A673 (cell line): ENCODE measurements around the gene CACNB1. TPM values are rescaled to one million over a fixed set of nuclear protein-coding genes. Genes with fewer than 3 reads are reported as not detected.

Experiments used
- BruUV-seq: library from RNA; stranded (reverse); fragments of 400-500 nt; replicated peaks from 2 replicates; lab custom pipeline; 2021; lab: Mats Ljungman, UMichigan
- CTCF ChIA-PET: fragments of 300-600 bp; sonication (Branson Sonifier 250); formaldehyde crosslinking; loops from one replicate; lab custom pipeline; 2022; ENCODE audit warnings: antibody characterized with exemption; lab: Charles Lee
- POLR2A ChIA-PET: fragments of 300-600 bp; sonication (Branson Sonifier 250); formaldehyde crosslinking; loops from one replicate; lab custom pipeline; 2022; ENCODE audit warnings: antibody characterized with exemption; ENCODE audit not compliant: low non-redundant PET; lab: Charles Lee
- DNase-seq: peaks from one replicate; pipeline ENCODE4 v3.0.0-alpha.2; 2015; ENCODE audit warnings: low spot score
- H3K27ac ChIP-seq: fragments of 200-600 bp; sonication (generic); 2 replicates; pipeline ENCODE4 v1.5.1; 2016; ENCODE audit warnings: mixed run types, low read depth, mild to moderate bottlenecking, mixed read lengths, antibody characterized with exemption, low read length; ENCODE audit not compliant: poor library complexity, severe bottlenecking
- H3K27me3 ChIP-seq: fragments of 200-600 bp; sonication (generic); replicated peaks from 2 replicates; pipeline ENCODE4 v1.6.1; 2017; ENCODE audit warnings: mixed run types, low read depth, mild to moderate bottlenecking, mixed read lengths, antibody characterized with exemption, low read length; ENCODE audit not compliant: insufficient read depth, poor library complexity
- H3K36me3 ChIP-seq: fragments of 200-600 bp; sonication (generic); 2 replicates; pipeline ENCODE4 v1.6.1; 2016; ENCODE audit warnings: mixed run types, mild to moderate bottlenecking, mixed read lengths, antibody characterized with exemption, low read length; ENCODE audit not compliant: insufficient read depth, poor library complexity, severe bottlenecking
- H3K4me1 ChIP-seq: fragments of 200-600 bp; sonication (generic); 2 replicates; pipeline ENCODE4 v1.6.1; 2017; ENCODE audit warnings: mixed run types, mild to moderate bottlenecking, mixed read lengths, antibody characterized with exemption, low read length; ENCODE audit not compliant: insufficient read depth, poor library complexity, severe bottlenecking
- H3K4me3 ChIP-seq: fragments of 200-600 bp; sonication (generic); 2 replicates; pipeline ENCODE4 v1.5.1; 2016; ENCODE audit warnings: low read depth, mixed run types, mild to moderate bottlenecking, mixed read lengths, low read length; ENCODE audit not compliant: poor library complexity, severe bottlenecking
- H3K9me3 ChIP-seq: fragments of 200-600 bp; sonication (generic); 2 replicates; pipeline ENCODE4 v1.6.1; 2016; ENCODE audit warnings: mixed run types, low read depth, mild to moderate bottlenecking, mixed read lengths, antibody characterized with exemption, low read length; ENCODE audit not compliant: poor library complexity, severe bottlenecking
- EZH2 ChIP-seq: fragments of 200-600 bp; sonication (generic); IDR thresholded peaks from 2 replicates; pipeline ENCODE4 v1.6.1; 2017; ENCODE audit warnings: borderline replicate concordance, low read depth, mild to moderate bottlenecking, mixed read lengths, antibody characterized with exemption, low read length; ENCODE audit not compliant: poor library complexity, severe bottlenecking
- intact Hi-C: fragments of 100-400 bp; cut with micrococcal nuclease; formaldehyde crosslinking; loops from one replicate; pipeline ENCODE4 v1.10.0; 2022; ENCODE audit not compliant: unreplicated experiment
- total RNA-seq: library from RNA; stranded (reverse); gene quantifications from 2 replicates; pipeline ENCODE4 v1.2.3, GENCODE V29; 2021
- TF ChIP-seq, protein P1 (sequence below): fragments of 300-800, 200-600 bp; sonication (generic); conservative IDR thresholded peaks from 2 replicates; pipeline ENCODE4 v1.5.1; 2017; ENCODE audit warnings: low read depth, mild to moderate bottlenecking, antibody characterized with exemption, low read length, moderate library complexity, mixed read lengths

Gene CACNB1
- total RNA-seq, 1 experiment from 2014 or later = 8.0 TPM

- ChIA-PET POLR2A (no interaction called here), CTCF (no interaction called here)
- Histone ChIP-seq H3K27ac (no peak overlapping the region), H3K4me1 (peaks cover 19% of the 10 kb centered on the region), H3K36me3 (no peaks in the 10 kb centered on the region), H3K27me3 (peaks cover 3% of the 10 kb centered on the region), H3K9me3 (no peaks in the 10 kb centered on the region), H3K4me3 (no peak overlapping the region)
- no TSS peak for BruUV-seq
- TF ChIP-seq EZH2 = no peak
- TF ChIP-seq, protein P1, sequence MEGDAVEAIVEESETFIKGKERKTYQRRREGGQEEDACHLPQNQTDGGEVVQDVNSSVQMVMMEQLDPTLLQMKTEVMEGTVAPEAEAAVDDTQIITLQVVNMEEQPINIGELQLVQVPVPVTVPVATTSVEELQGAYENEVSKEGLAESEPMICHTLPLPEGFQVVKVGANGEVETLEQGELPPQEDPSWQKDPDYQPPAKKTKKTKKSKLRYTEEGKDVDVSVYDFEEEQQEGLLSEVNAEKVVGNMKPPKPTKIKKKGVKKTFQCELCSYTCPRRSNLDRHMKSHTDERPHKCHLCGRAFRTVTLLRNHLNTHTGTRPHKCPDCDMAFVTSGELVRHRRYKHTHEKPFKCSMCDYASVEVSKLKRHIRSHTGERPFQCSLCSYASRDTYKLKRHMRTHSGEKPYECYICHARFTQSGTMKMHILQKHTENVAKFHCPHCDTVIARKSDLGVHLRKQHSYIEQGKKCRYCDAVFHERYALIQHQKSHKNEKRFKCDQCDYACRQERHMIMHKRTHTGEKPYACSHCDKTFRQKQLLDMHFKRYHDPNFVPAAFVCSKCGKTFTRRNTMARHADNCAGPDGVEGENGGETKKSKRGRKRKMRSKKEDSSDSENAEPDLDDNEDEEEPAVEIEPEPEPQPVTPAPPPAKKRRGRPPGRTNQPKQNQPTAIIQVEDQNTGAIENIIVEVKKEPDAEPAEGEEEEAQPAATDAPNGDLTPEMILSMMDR = no peak
- DNase-seq = no peak
- intact Hi-C loops = no loop called here
These were observed 31.9 kb upstream of the CACNB1 start for GRCh38 chr17:39229274-39229913.

DNA sequence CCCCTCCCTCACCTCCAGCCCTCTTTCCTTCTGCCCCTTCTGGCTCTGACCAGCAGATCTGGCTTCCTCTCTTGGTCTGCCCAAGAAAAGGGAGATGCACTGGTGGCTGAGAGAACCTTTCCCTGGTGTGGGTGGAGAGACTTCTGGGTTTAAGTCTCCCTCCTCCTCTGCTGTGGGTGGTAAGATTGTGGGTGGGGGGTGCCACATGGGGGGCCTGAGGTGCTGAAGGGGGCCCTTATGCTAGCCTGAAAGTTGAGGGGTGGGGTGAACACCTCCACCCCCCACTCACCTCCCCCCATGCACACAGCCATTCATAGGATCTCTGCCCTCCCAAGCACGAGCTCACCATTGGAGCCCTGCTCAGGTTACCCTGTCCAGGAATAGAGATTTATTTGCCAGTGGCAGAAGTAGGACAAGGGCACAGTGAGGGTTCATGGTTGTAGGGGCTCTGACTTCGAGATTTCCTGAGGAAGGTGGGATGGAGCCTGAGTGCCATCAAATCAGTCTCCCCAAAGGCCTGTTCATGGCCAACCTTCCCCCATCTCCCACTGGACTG lies 30.0 kb upstream of the CACNB1 start:
- no peaks in the 10 kb centered on the region for H3K36me3 ChIP-seq
- intact Hi-C loops = no loop called here
- no TSS peak for BruUV-seq
- H3K9me3 ChIP-seq = no peaks in the 10 kb centered on the region
- H3K27ac ChIP-seq = no peak overlapping the region
- no peak for TF ChIP-seq EZH2
- TF ChIP-seq, protein P1 = no peak
- ChIA-PET POLR2A (no interaction called here), CTCF (no interaction called here)
- no peak for DNase-seq
- H3K4me1 ChIP-seq = peaks cover 19% of the 10 kb centered on the region
- H3K4me3 ChIP-seq = no peak overlapping the region
- H3K27me3 ChIP-seq = peaks cover 3% of the 10 kb centered on the region

GRCh38 chr17:39225959-39226683 lies 28.7 kb upstream of the CACNB1 start:
- POLR2A ChIA-PET = no interaction called here
- peak; percentile 90 for DNase-seq
- no peak overlapping the region for H3K27ac ChIP-seq
- intact Hi-C loops = no loop called here
- H3K9me3 ChIP-seq = no peaks in the 10 kb centered on the region
- no TSS peak for BruUV-seq
- peak overlapping the region; percentile 46 for H3K4me3 ChIP-seq
- H3K4me1 ChIP-seq = peaks cover 10% of the 10 kb centered on the region
- no peaks in the 10 kb centered on the region for H3K36me3 ChIP-seq
- TF ChIP-seq, protein P1 = no peak
- no peak for TF ChIP-seq EZH2
- CTCF ChIA-PET = interaction anchor here (0.6 to 0.9 kb wide), 2 partner anchors 10 to 51 kb away, joined by 3 to 6 read pairs; no protein-coding TSS in a partner anchor
- H3K27me3 ChIP-seq = peaks cover 3% of the 10 kb centered on the region
